ENCODE data around the gene TNNT1.

The TNNT1 gene

DNA sequence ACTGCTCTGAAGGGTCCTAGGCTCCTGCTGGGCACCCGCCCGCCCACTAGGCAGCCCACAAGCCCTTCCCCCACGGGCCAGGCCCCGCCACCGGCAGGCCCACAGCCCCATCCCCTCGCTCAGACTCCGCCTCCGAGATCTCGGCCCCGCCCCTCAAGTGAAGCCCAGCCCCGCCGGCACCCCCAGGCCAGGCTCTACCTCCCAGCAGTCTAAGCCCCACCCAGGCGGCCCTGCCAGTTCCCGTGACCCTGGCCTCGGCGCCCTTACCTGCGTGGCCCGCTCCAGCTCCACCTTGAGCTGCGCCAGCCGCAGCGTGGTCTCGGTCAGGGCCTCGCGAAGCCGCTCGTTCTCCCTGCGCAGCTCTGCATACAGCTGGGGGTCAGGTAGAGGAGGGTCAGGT is 57.1 kb downstream of the TNNT1 start:
- H3F3A ChIP-seq (ENCODE audit: insufficient read depth, low read length), result no peaks in the 10 kb centered on the region
- H4K20me1 ChIP-seq (ENCODE audit: insufficient read depth, low read length), result no peaks in the 10 kb centered on the region
- no peak for DNase-seq
- no peaks in the 10 kb centered on the region for H3K9me2 ChIP-seq (replicated peaks; ENCODE audit: insufficient read depth, low read length)
- no peaks in the 10 kb centered on the region for H3K36me3 ChIP-seq (replicated peaks; ENCODE audit: insufficient read depth, low read length)
- H3K4me2 ChIP-seq (ENCODE audit: low read depth, low read length), result no peak overlapping the region
- H3K9ac ChIP-seq (ENCODE audit: low read length), result no peak overlapping the region
- no peaks in the 10 kb centered on the region for H3K4me1 ChIP-seq (ENCODE audit: low read length)
- no peaks in the 10 kb centered on the region for H3K9me3 ChIP-seq (replicated peaks; ENCODE audit: insufficient read depth, low read length)
- TF ChIP-seq, protein P1, sequence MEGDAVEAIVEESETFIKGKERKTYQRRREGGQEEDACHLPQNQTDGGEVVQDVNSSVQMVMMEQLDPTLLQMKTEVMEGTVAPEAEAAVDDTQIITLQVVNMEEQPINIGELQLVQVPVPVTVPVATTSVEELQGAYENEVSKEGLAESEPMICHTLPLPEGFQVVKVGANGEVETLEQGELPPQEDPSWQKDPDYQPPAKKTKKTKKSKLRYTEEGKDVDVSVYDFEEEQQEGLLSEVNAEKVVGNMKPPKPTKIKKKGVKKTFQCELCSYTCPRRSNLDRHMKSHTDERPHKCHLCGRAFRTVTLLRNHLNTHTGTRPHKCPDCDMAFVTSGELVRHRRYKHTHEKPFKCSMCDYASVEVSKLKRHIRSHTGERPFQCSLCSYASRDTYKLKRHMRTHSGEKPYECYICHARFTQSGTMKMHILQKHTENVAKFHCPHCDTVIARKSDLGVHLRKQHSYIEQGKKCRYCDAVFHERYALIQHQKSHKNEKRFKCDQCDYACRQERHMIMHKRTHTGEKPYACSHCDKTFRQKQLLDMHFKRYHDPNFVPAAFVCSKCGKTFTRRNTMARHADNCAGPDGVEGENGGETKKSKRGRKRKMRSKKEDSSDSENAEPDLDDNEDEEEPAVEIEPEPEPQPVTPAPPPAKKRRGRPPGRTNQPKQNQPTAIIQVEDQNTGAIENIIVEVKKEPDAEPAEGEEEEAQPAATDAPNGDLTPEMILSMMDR (IDR thresholded peaks at IDR 0.05; ENCODE audit: low read length), result no peak
- TF ChIP-seq EZH2 (optimal IDR thresholded peaks at IDR 0.05; ENCODE audit: low read depth, low read length) (no peak), EZH2phosphoT487 (IDR thresholded peaks at IDR 0.05; ENCODE audit: low read length) (no peak)
- no peak overlapping the region for H3K27ac ChIP-seq (ENCODE audit: low read length)
- H2AFZ ChIP-seq (ENCODE audit: low read length), result no peak overlapping the region
- no peaks in the 10 kb centered on the region for H3K79me2 ChIP-seq (ENCODE audit: low read length)
- H3K4me3 ChIP-seq (ENCODE audit: low read length), result no peak overlapping the region
- 0 out of 2 replicates have a peak, but pooled peaks cover 3% of the 10 kb centered on the region for H3K27me3 ChIP-seq (replicated peaks; ENCODE audit: insufficient read depth, low read length)

- no peaks in the 10 kb centered on the region for H4K20me1 ChIP-seq (ENCODE audit: insufficient read depth, low read length)
These were observed 57.7 kb downstream of the TNNT1 start for GRCh38 chr19:55091126-55091910.

DNA sequence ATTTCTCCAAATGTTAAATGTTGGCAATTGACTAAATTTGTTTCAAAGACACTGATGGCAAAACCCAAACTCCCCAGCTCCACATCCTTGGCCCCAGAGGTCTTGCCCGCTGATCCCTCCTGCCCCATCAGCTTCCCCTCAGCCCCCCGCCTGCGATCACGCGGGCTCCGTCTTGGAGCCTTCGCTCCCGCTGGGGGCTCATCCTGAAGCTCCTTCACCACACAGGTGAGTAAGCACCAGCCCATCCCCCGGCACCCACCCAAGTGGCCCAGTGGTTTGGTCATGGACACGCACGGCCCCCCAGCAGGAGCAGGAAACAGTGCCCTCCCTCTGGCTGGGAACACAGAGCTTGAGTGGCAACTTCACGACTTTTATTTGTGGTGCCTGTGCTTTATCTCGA is 58.4 kb downstream of the TNNT1 start:
- H3K9me3 ChIP-seq (replicated peaks; ENCODE audit: insufficient read depth, low read length), result no peaks in the 10 kb centered on the region
- no peak overlapping the region for H2AFZ ChIP-seq (ENCODE audit: low read length)
- no peaks in the 10 kb centered on the region for H3F3A ChIP-seq (ENCODE audit: insufficient read depth, low read length)
- no peaks in the 10 kb centered on the region for H3K79me2 ChIP-seq (ENCODE audit: low read length)
- H3K27ac ChIP-seq (ENCODE audit: low read length), result no peak overlapping the region
- H3K4me3 ChIP-seq (ENCODE audit: low read length), result no peak overlapping the region
- H3K27me3 ChIP-seq (replicated peaks; ENCODE audit: insufficient read depth, low read length), result peaks cover 13% of the 10 kb centered on the region
- H4K20me1 ChIP-seq (ENCODE audit: insufficient read depth, low read length), result no peaks in the 10 kb centered on the region
- no peaks in the 10 kb centered on the region for H3K4me1 ChIP-seq (ENCODE audit: low read length)
- DNase-seq, result no peak
- no peaks in the 10 kb centered on the region for H3K36me3 ChIP-seq (replicated peaks; ENCODE audit: insufficient read depth, low read length)
- H3K9ac ChIP-seq (ENCODE audit: low read length), result no peak overlapping the region
- TF ChIP-seq, protein P1 (IDR thresholded peaks at IDR 0.05; ENCODE audit: low read length), result no peak
- H3K4me2 ChIP-seq (ENCODE audit: low read depth, low read length), result no peak overlapping the region
- H3K9me2 ChIP-seq (replicated peaks; ENCODE audit: insufficient read depth, low read length), result no peaks in the 10 kb centered on the region

More at GRCh38 chr19:55091126-55091910, 57.7 kb downstream of the TNNT1 start:
- H3F3A ChIP-seq (ENCODE audit: insufficient read depth, low read length), result no peaks in the 10 kb centered on the region
- H3K9me3 ChIP-seq (replicated peaks; ENCODE audit: insufficient read depth, low read length), result no peaks in the 10 kb centered on the region
- H3K79me2 ChIP-seq (ENCODE audit: low read length), result no peaks in the 10 kb centered on the region
- TF ChIP-seq EZH2 (optimal IDR thresholded peaks at IDR 0.05; ENCODE audit: low read depth, low read length) (no peak), EZH2phosphoT487 (IDR thresholded peaks at IDR 0.05; ENCODE audit: low read length) (no peak)
- TF ChIP-seq, protein P1 (IDR thresholded peaks at IDR 0.05; ENCODE audit: low read length), result no peak
- H3K9me2 ChIP-seq (replicated peaks; ENCODE audit: insufficient read depth, low read length), result no peaks in the 10 kb centered on the region
- H2AFZ ChIP-seq (ENCODE audit: low read length), result no peak overlapping the region
- no peak for DNase-seq
- H3K27ac ChIP-seq (ENCODE audit: low read length), result no peak overlapping the region
- no peak overlapping the region for H3K4me2 ChIP-seq (ENCODE audit: low read depth, low read length)
- H3K4me3 ChIP-seq (ENCODE audit: low read length), result no peak overlapping the region
- H3K9ac ChIP-seq (ENCODE audit: low read length), result no peak overlapping the region
- 0 out of 2 replicates have a peak, but pooled peaks cover 6% of the 10 kb centered on the region for H3K27me3 ChIP-seq (replicated peaks; ENCODE audit: insufficient read depth, low read length)
- H3K36me3 ChIP-seq (replicated peaks; ENCODE audit: insufficient read depth, low read length), result no peaks in the 10 kb centered on the region
- H3K4me1 ChIP-seq (ENCODE audit: low read length), result no peaks in the 10 kb centered on the region
